MM.1S (cell line): ENCODE data around the gene KIF16B.

Experiments
- DNase-seq: peaks from one replicate; pipeline ENCODE4 v3.0.0-alpha.2; 2015
- H2AFZ ChIP-seq: fragments of 300-600 bp; sonication (generic); 2 replicates; pipeline ENCODE4 v1.6.0; 2016; ENCODE audit warnings: antibody characterized with exemption, low read length
- H3F3A ChIP-seq: fragments of 300-600 bp; sonication (generic); 2 replicates; pipeline ENCODE4 v1.6.1; 2016; ENCODE audit warnings: mild to moderate bottlenecking, antibody characterized with exemption, low read length, moderate library complexity, mixed read lengths; ENCODE audit not compliant: insufficient read depth
- H3K27ac ChIP-seq: fragments of 300-600 bp; sonication (generic); 2 replicates; pipeline ENCODE4 v1.5.1; 2016; ENCODE audit warnings: mild to moderate bottlenecking, low read length
- H3K27me3 ChIP-seq: fragments of 300-600 bp; sonication (generic); replicated peaks from 2 replicates; pipeline ENCODE4 v1.6.0; 2016; ENCODE audit warnings: low read length; ENCODE audit not compliant: insufficient read depth
- H3K36me3 ChIP-seq: fragments of 300-600 bp; sonication (generic); replicated peaks from 2 replicates; pipeline ENCODE4 v1.6.1; 2016; ENCODE audit warnings: mild to moderate bottlenecking, low read length, mixed read lengths; ENCODE audit not compliant: insufficient read depth
- H3K4me1 ChIP-seq: fragments of 300-600 bp; sonication (generic); 2 replicates; pipeline ENCODE4 v1.6.1; 2016; ENCODE audit warnings: low read length, mixed read lengths
- H3K4me2 ChIP-seq: fragments of 300-600 bp; sonication (generic); 2 replicates; pipeline ENCODE4 v1.6.0; 2016; ENCODE audit warnings: low read depth, low read length
- H3K4me3 ChIP-seq: fragments of 300-600 bp; sonication (generic); 2 replicates; pipeline ENCODE4 v1.5.1; 2016; ENCODE audit warnings: low read length, mixed read lengths
- H3K79me2 ChIP-seq: fragments of 300-600 bp; sonication (generic); 2 replicates; pipeline ENCODE4 v1.6.1; 2016; ENCODE audit warnings: mixed run types, low read length, mixed read lengths
- H3K9ac ChIP-seq: fragments of 300-600 bp; sonication (generic); 2 replicates; pipeline ENCODE4 v1.6.1; 2016; ENCODE audit warnings: low read length, mixed read lengths
- H3K9me2 ChIP-seq: fragments of 300-600 bp; sonication (generic); replicated peaks from 2 replicates; pipeline ENCODE4 v1.6.1; 2016; ENCODE audit warnings: mild to moderate bottlenecking, low read length, mixed read lengths; ENCODE audit not compliant: insufficient read depth
- H3K9me3 ChIP-seq: fragments of 300-600 bp; sonication (generic); replicated peaks from 2 replicates; pipeline ENCODE4 v1.6.1; 2016; ENCODE audit warnings: mild to moderate bottlenecking, low read length, mixed read lengths; ENCODE audit not compliant: insufficient read depth
- H4K20me1 ChIP-seq: fragments of 300-600 bp; sonication (generic); 2 replicates; pipeline ENCODE4 v1.6.1; 2016; ENCODE audit warnings: mild to moderate bottlenecking, low read length, moderate library complexity, mixed read lengths; ENCODE audit not compliant: insufficient read depth
- EZH2 ChIP-seq: fragments of 300-600 bp; sonication (generic); optimal IDR thresholded peaks from 2 replicates; pipeline ENCODE3; 2017; ENCODE audit warnings: low read depth, mild to moderate bottlenecking, antibody characterized with exemption, low read length, mixed read lengths
- EZH2phosphoT487 ChIP-seq: fragments of 300-600 bp; sonication (generic); IDR thresholded peaks from 2 replicates; pipeline ENCODE4 v1.6.1; 2018; ENCODE audit warnings: antibody characterized with exemption, low read length
- TF ChIP-seq, protein P1 (sequence below): fragments of 300-600 bp; sonication (generic); IDR thresholded peaks from 2 replicates; pipeline ENCODE4 v1.5.1; 2016; ENCODE audit warnings: antibody characterized with exemption, low read length, mixed read lengths

Gene KIF16B

DNA sequence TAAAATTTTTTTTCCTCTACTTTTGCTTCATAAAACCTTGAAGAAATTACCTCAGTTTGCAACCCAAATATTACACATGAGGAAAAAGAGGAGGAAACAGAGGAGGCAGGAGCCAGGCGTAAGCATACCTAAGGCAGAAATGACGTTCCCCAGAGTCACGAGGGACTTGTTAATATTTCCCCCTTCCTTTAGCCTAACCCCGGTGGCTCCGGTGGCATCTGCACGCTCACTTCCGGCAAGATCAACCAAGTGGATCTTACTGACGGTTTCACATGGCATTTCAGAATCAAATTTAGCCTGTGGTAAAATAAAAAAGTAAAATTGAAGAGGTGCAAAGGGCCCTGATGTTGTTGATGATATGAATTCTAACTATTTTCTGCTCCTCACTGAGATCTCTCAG is 67.4 kb downstream of the KIF16B start:
- Histone ChIP-seq H3K27me3 (no peaks in the 10 kb centered on the region), H3K79me2 (no peaks in the 10 kb centered on the region), H3K9me3 (no peaks in the 10 kb centered on the region), H3K9me2 (no peaks in the 10 kb centered on the region), H3K4me2 (no peak overlapping the region), H4K20me1 (no peaks in the 10 kb centered on the region), H3K27ac (no peak overlapping the region), H3K4me3 (no peak overlapping the region), H3F3A (no peaks in the 10 kb centered on the region), H3K36me3 (no peaks in the 10 kb centered on the region), H2AFZ (no peak overlapping the region), H3K9ac (no peak overlapping the region), H3K4me1 (no peaks in the 10 kb centered on the region)
- no peak for DNase-seq
- TF ChIP-seq EZH2 (no peak), EZH2phosphoT487 (no peak)
- TF ChIP-seq, protein P1, sequence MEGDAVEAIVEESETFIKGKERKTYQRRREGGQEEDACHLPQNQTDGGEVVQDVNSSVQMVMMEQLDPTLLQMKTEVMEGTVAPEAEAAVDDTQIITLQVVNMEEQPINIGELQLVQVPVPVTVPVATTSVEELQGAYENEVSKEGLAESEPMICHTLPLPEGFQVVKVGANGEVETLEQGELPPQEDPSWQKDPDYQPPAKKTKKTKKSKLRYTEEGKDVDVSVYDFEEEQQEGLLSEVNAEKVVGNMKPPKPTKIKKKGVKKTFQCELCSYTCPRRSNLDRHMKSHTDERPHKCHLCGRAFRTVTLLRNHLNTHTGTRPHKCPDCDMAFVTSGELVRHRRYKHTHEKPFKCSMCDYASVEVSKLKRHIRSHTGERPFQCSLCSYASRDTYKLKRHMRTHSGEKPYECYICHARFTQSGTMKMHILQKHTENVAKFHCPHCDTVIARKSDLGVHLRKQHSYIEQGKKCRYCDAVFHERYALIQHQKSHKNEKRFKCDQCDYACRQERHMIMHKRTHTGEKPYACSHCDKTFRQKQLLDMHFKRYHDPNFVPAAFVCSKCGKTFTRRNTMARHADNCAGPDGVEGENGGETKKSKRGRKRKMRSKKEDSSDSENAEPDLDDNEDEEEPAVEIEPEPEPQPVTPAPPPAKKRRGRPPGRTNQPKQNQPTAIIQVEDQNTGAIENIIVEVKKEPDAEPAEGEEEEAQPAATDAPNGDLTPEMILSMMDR, result no peak

GRCh38 chr20:16501301-16501700 is 71.9 kb downstream of the KIF16B start:
- H3K27ac ChIP-seq, result no peak overlapping the region
- H3K9me2 ChIP-seq, result no peaks in the 10 kb centered on the region
- H3K79me2 ChIP-seq, result no peaks in the 10 kb centered on the region
- no peak overlapping the region for H3K9ac ChIP-seq
- no peaks in the 10 kb centered on the region for H3F3A ChIP-seq
- H3K4me2 ChIP-seq, result no peak overlapping the region
- H2AFZ ChIP-seq, result no peak overlapping the region
- H3K4me1 ChIP-seq, result no peaks in the 10 kb centered on the region
- no peaks in the 10 kb centered on the region for H4K20me1 ChIP-seq
- DNase-seq, result no peak
- TF ChIP-seq, protein P1, result no peak
- no peak for TF ChIP-seq EZH2
- no peak for TF ChIP-seq EZH2phosphoT487
- no peaks in the 10 kb centered on the region for H3K27me3 ChIP-seq
- H3K9me3 ChIP-seq, result no peaks in the 10 kb centered on the region
- no peaks in the 10 kb centered on the region for H3K36me3 ChIP-seq
- no peak overlapping the region for H3K4me3 ChIP-seq

- Histone ChIP-seq H3K27ac (no peak overlapping the region), H3K9me2 (no peaks in the 10 kb centered on the region), H3K4me2 (no peak overlapping the region), H3K9ac (no peak overlapping the region), H3K9me3 (no peaks in the 10 kb centered on the region), H3F3A (no peaks in the 10 kb centered on the region), H3K79me2 (no peaks in the 10 kb centered on the region), H3K4me3 (no peak overlapping the region), H2AFZ (no peak overlapping the region), H4K20me1 (no peaks in the 10 kb centered on the region), H3K27me3 (no peaks in the 10 kb centered on the region), H3K4me1 (no peaks in the 10 kb centered on the region), H3K36me3 (no peaks in the 10 kb centered on the region)
- TF ChIP-seq EZH2phosphoT487, result no peak
- no peak for TF ChIP-seq EZH2
- TF ChIP-seq, protein P1, result no peak
- no peak for DNase-seq
These were observed 73.1 kb downstream of the KIF16B start for GRCh38 chr20:16500197-16500596.
